K562 (cell line): ENCODE measurements around the gene RDH11. TPM values are rescaled to one million over a fixed set of nuclear protein-coding genes. Genes with fewer than 3 reads are reported as not detected.

Experiments used
- ATF7 ChIP-seq: fragments of 450-650 bp; IDR thresholded peaks from 2 replicates; pipeline ENCODE4 v1.7.1; 2014; ENCODE audit warnings: mild to moderate bottlenecking, moderate library complexity
- CEBPG ChIP-seq, 3 experiments: fragments of 200-800 bp in 1 of 3; sonication (Bioruptor generic) in 1 of 3; sonication (generic) in 1 of 3; formaldehyde crosslinking in 1 of 3; IDR thresholded peaks in 2 of 3; conservative IDR thresholded peaks in 1 of 3; 2 replicates each; pipeline versions ENCODE4 v1.6.1 to v1.8.0; 2016 to 2022; ENCODE audit warnings: missing compliant biosample characterization in 2 of 3, missing genetic modification characterization in 2 of 3, mild to moderate bottlenecking in 1 of 3, missing genetic modification reagents in 1 of 3
- JUN ChIP-seq, 2 experiments: sonication (generic) in 1 of 2; formaldehyde crosslinking in 1 of 2; IDR thresholded peaks; 2 replicates each; pipeline versions ENCODE4 v1.6.1 to v1.8.0; 2012 to 2022; ENCODE audit warnings: borderline replicate concordance in 2 of 2, mild to moderate bottlenecking in 2 of 2, improper control_type of control experiment in 1 of 2, low read depth in 1 of 2, low read length in 1 of 2, missing genetic modification reagents in 1 of 2
- RAD21 ChIP-seq, 2 experiments: fragments of 250-450 bp in 1 of 2; fragments of 450-650 bp in 1 of 2; sonication (Bioruptor Pico) in 1 of 2; formaldehyde crosslinking in 1 of 2; IDR thresholded peaks in 1 of 2; conservative IDR thresholded peaks in 1 of 2; 2 replicates each; pipeline versions ENCODE4 v1.4.0 to v1.8.0; 2020 to 2022; ENCODE audit warnings: mild to moderate bottlenecking in 2 of 2, moderate library complexity in 1 of 2
- SMAD4 ChIP-seq: fragments of 250-450 bp; sonication (Bioruptor Pico); conservative IDR thresholded peaks from 2 replicates; pipeline ENCODE4 v1.8.0; 2021; ENCODE audit warnings: inconsistent platforms, mild to moderate bottlenecking, moderate library complexity
- polyA plus RNA-seq, 8 experiments: library from polyadenylated mRNA; depleted of rRNA in 4 of 8; stranded (reverse) in 5 of 8; unstranded in 3 of 8; fragments of >200 nt; fragmentation: Nextera tagmentation in 2 of 8; fragmentation: Illumina TruSeq in 1 of 8; extraction: Ambion mirVana in 2 of 8; extraction: Trizol in 1 of 8; gene quantifications; 2 replicates each; pipeline versions ENCODE4 v1.2.1 to v1.2.3, GENCODE V29; 2011 to 2014; ENCODE audit warnings: inconsistent platforms in 1 of 8, missing spikeins in 1 of 8
- total RNA-seq, 7 experiments: library from RNA; depleted of rRNA in 6 of 7; stranded (reverse); fragments of >200 nt in 6 of 7; fragmentation: Illumina TruSeq in 2 of 7; extraction: Trizol in 2 of 7; gene quantifications; 2 replicates each; pipeline versions ENCODE4 v1.2.1 to v1.2.3, GENCODE V29; 2011 to 2021; ENCODE audit warnings: low replicate concordance in 1 of 7
- TF ChIP-seq, protein P1 (sequence below): fragments of 450-650 bp; IDR thresholded peaks from 2 replicates; pipeline ENCODE4 v1.6.1; 2018; ENCODE audit not compliant: partially characterized antibody
- TF ChIP-seq, protein P2 (sequence below): fragments of 250-450 bp; sonication (Bioruptor Pico); IDR thresholded peaks from 2 replicates; pipeline ENCODE4 v1.4.0; 2020
- TF ChIP-seq, protein P3 (sequence below), 2 experiments: fragments of 450-650 bp in 1 of 2; sonication (generic) in 1 of 2; formaldehyde crosslinking in 1 of 2; IDR thresholded peaks in 1 of 2; conservative IDR thresholded peaks in 1 of 2; 2 replicates each; pipeline versions ENCODE4 v1.6.1 to v1.8.1; 2016 to 2023; ENCODE audit warnings: mild to moderate bottlenecking in 2 of 2, moderate library complexity in 2 of 2, inconsistent platforms in 1 of 2, missing genetic modification reagents in 1 of 2
- TF ChIP-seq, protein P4 (sequence below): sonication (generic); formaldehyde crosslinking; IDR thresholded peaks from 2 replicates; pipeline ENCODE4 v1.8.1; 2023; ENCODE audit warnings: mild to moderate bottlenecking, missing genetic modification reagents, moderate library complexity
- TF ChIP-seq, protein P5 (sequence below): sonication (generic); formaldehyde crosslinking; IDR thresholded peaks from 2 replicates; pipeline ENCODE4 v1.8.1; 2023; ENCODE audit warnings: mild to moderate bottlenecking, missing genetic modification reagents

RDH11 gene
- total and polyA plus RNA-seq, 9 of the 15 experiments (the other 6 are each of a cell fraction or from before 2014, with no cell fraction given) = 50.6 to 172 (median 70.5) TPM

DNA sequence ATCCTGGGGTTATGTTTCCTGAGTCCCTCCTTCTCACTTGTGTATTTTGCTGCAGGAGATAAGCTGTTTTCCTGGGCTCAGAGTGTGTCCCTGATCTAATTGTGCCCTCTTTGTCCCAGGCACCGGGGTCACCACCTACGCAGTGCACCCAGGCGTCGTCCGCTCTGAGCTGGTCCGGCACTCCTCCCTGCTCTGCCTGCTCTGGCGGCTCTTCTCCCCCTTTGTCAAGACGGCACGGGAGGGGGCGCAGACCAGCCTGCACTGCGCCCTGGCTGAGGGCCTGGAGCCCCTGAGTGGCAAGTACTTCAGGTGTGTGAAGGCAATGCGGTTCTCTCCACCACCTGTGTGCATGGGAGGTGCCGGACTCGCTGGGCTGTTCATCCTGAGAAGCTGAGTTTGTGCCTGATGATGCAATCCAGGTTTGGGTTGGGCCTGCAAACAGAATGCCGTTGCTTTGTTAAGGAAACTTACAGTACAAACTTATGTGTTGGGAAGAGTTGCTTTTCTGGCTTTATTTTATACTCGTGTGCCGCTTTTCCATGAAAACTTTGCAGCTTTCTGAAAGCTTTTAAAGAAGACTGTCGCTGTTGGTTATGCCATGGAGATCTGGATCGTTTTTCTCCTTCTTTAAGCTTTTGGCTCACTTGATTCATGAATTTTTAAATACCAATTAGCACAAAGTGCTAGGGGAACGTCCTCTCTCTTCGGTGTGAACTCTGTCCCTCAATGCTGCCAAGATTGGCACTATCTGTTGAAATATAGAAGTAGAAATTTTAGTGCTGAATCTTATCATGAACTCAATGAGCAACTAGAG, 33.7 kb upstream of the RDH11 start (continued):
- TF ChIP-seq, protein P1, sequence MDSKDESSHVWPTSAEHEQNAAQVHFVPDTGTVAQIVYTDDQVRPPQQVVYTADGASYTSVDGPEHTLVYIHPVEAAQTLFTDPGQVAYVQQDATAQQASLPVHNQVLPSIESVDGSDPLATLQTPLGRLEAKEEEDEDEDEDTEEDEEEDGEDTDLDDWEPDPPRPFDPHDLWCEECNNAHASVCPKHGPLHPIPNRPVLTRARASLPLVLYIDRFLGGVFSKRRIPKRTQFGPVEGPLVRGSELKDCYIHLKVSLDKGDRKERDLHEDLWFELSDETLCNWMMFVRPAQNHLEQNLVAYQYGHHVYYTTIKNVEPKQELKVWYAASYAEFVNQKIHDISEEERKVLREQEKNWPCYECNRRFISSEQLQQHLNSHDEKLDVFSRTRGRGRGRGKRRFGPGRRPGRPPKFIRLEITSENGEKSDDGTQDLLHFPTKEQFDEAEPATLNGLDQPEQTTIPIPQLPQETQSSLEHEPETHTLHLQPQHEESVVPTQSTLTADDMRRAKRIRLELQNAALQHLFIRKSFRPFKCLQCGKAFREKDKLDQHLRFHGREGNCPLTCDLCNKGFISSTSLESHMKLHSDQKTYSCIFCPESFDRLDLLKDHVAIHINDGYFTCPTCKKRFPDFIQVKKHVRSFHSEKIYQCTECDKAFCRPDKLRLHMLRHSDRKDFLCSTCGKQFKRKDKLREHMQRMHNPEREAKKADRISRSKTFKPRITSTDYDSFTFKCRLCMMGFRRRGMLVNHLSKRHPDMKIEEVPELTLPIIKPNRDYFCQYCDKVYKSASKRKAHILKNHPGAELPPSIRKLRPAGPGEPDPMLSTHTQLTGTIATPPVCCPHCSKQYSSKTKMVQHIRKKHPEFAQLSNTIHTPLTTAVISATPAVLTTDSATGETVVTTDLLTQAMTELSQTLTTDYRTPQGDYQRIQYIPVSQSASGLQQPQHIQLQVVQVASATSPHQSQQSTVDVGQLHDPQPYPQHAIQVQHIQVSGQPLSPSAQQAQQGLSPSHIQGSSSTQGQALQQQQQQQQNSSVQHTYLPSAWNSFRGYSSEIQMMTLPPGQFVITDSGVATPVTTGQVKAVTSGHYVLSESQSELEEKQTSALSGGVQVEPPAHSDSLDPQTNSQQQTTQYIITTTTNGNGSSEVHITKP = no peak
- TF ChIP-seq, protein P2, sequence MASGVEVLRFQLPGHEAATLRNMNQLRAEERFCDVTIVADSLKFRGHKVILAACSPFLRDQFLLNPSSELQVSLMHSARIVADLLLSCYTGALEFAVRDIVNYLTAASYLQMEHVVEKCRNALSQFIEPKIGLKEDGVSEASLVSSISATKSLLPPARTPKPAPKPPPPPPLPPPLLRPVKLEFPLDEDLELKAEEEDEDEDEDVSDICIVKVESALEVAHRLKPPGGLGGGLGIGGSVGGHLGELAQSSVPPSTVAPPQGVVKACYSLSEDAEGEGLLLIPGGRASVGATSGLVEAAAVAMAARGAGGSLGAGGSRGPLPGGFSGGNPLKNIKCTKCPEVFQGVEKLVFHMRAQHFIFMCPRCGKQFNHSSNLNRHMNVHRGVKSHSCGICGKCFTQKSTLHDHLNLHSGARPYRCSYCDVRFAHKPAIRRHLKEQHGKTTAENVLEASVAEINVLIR (CRISPR knock-in tag) = no peak
- TF ChIP-seq, protein P3, sequence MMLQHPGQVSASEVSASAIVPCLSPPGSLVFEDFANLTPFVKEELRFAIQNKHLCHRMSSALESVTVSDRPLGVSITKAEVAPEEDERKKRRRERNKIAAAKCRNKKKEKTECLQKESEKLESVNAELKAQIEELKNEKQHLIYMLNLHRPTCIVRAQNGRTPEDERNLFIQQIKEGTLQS (IDR thresholded peaks at IDR 0.05) = peak; percentile 96
- TF ChIP-seq, protein P3 (CRISPR knock-in tag; conservative IDR thresholded peaks at IDR 0.05) = no peak
- TF ChIP-seq SMAD4 (0 out of 2 replicates have a peak, but pooled peaks have one; percentile 25), JUN (IDR thresholded peaks at IDR 0.05; ENCODE audit: borderline replicate concordance, low read depth, low read length) (0 out of 2 replicates have a peak, but pooled peaks have one; percentile 10), JUN (CRISPR knock-in tag; IDR thresholded peaks at IDR 0.05; ENCODE audit: borderline replicate concordance) (no peak), CEBPG (CRISPR knock-in tag; IDR thresholded peaks at IDR 0.05) (peak; percentile 83), CEBPG (tag; conservative IDR thresholded peaks at IDR 0.05 in 1 of 2, IDR thresholded peaks at IDR 0.05 in 1 of 2) (peak; percentile 65 to 80; a peak in 3 of 4 replicates), RAD21 (CRISPR knock-in tag; conservative IDR thresholded peaks at IDR 0.05 in 1 of 2, IDR thresholded peaks at IDR 0.05 in 1 of 2) (no peak), ATF7 (0 out of 2 replicates have a peak, but pooled peaks have one; percentile 48)
- TF ChIP-seq, protein P4, sequence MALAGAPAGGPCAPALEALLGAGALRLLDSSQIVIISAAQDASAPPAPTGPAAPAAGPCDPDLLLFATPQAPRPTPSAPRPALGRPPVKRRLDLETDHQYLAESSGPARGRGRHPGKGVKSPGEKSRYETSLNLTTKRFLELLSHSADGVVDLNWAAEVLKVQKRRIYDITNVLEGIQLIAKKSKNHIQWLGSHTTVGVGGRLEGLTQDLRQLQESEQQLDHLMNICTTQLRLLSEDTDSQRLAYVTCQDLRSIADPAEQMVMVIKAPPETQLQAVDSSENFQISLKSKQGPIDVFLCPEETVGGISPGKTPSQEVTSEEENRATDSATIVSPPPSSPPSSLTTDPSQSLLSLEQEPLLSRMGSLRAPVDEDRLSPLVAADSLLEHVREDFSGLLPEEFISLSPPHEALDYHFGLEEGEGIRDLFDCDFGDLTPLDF = no peak
- TF ChIP-seq, protein P5, sequence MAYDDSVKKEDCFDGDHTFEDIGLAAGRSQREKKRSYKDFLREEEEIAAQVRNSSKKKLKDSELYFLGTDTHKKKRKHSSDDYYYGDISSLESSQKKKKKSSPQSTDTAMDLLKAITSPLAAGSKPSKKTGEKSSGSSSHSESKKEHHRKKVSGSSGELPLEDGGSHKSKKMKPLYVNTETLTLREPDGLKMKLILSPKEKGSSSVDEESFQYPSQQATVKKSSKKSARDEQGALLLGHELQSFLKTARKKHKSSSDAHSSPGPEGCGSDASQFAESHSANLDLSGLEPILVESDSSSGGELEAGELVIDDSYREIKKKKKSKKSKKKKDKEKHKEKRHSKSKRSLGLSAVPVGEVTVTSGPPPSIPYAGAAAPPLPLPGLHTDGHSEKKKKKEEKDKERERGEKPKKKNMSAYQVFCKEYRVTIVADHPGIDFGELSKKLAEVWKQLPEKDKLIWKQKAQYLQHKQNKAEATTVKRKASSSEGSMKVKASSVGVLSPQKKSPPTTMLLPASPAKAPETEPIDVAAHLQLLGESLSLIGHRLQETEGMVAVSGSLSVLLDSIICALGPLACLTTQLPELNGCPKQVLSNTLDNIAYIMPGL (CRISPR knock-in tag) = no peak
